ENCODE results near the gene PMFBP1. TPM values are rescaled to one million over a fixed set of nuclear protein-coding genes. Genes with fewer than 3 reads are reported as not detected.
A peak's percentile ranks its signal among the peaks of the same experiment; 100 is the strongest.

The PMFBP1 gene
- total RNA-seq, 2 donors from 2014 or later, result 2.1 to 3.9 TPM

GRCh38 chr16:72129976-72130656 is 41.8 kb downstream of the PMFBP1 start:
- no peaks in the 10 kb centered on the region for H3K9me3 Mint-ChIP-seq
- no peaks in the 10 kb centered on the region for H3K4me1 Mint-ChIP-seq
- H3K36me3 Mint-ChIP-seq (ENCODE audit: low read depth), result no peaks in the 10 kb centered on the region
- H3K27ac Mint-ChIP-seq, result no peak overlapping the region
- H3K4me3 Mint-ChIP-seq, result no peak overlapping the region
- no peak for ATAC-seq (replicated peaks)
- H3K27me3 Mint-ChIP-seq, result no peaks in the 10 kb centered on the region

- ATAC-seq (replicated peaks), result no peak
- H3K9me3 Mint-ChIP-seq, result no peaks in the 10 kb centered on the region
- H3K4me1 Mint-ChIP-seq, result no peaks in the 10 kb centered on the region
- no peak overlapping the region for H3K4me3 Mint-ChIP-seq
- no peak overlapping the region for H3K27ac Mint-ChIP-seq
- no peaks in the 10 kb centered on the region for H3K27me3 Mint-ChIP-seq
- H3K36me3 Mint-ChIP-seq (ENCODE audit: low read depth), result no peaks in the 10 kb centered on the region
Measured at GRCh38 chr16:72128701-72129100, 43.3 kb downstream of the PMFBP1 start.

- Mint-ChIP-seq H3K9me3 (no peaks in the 10 kb centered on the region), H3K4me1 (no peaks in the 10 kb centered on the region), H3K4me3 (no peak overlapping the region), H3K27ac (no peak overlapping the region), H3K27me3 (no peaks in the 10 kb centered on the region), H3K36me3 (ENCODE audit: low read depth) (no peaks in the 10 kb centered on the region)
- no peak for ATAC-seq (replicated peaks)
Measured at GRCh38 chr16:72126429-72126765, 45.6 kb downstream of the PMFBP1 start.

- H3K4me3 Mint-ChIP-seq, result no peak overlapping the region
- no peak for ATAC-seq (replicated peaks)
- no peaks in the 10 kb centered on the region for H3K4me1 Mint-ChIP-seq
- no peak overlapping the region for H3K27ac Mint-ChIP-seq
- H3K9me3 Mint-ChIP-seq, result no peaks in the 10 kb centered on the region
- no peaks in the 10 kb centered on the region for H3K36me3 Mint-ChIP-seq (ENCODE audit: low read depth)
- H3K27me3 Mint-ChIP-seq, result no peaks in the 10 kb centered on the region
Measured at GRCh38 chr16:72125635-72126428, 46.1 kb downstream of the PMFBP1 start.

- no peaks in the 10 kb centered on the region for H3K27me3 Mint-ChIP-seq
- ATAC-seq (replicated peaks), result peak; percentile 69
- H3K4me3 Mint-ChIP-seq, result no peak overlapping the region
- H3K27ac Mint-ChIP-seq, result peak overlapping the region; percentile 72
- no peaks in the 10 kb centered on the region for H3K4me1 Mint-ChIP-seq
- no peaks in the 10 kb centered on the region for H3K36me3 Mint-ChIP-seq (ENCODE audit: low read depth)
- H3K9me3 Mint-ChIP-seq, result no peaks in the 10 kb centered on the region
Measured at GRCh38 chr16:72124761-72125634, 47.0 kb downstream of the PMFBP1 start.

- no peaks in the 10 kb centered on the region for H3K9me3 Mint-ChIP-seq
- no peaks in the 10 kb centered on the region for H3K27me3 Mint-ChIP-seq
- ATAC-seq (replicated peaks), result no peak
- H3K36me3 Mint-ChIP-seq (ENCODE audit: low read depth), result no peaks in the 10 kb centered on the region
- no peaks in the 10 kb centered on the region for H3K4me1 Mint-ChIP-seq
- no peak overlapping the region for H3K4me3 Mint-ChIP-seq
- no peak overlapping the region for H3K27ac Mint-ChIP-seq
Measured at GRCh38 chr16:72124148-72124547, 47.8 kb downstream of the PMFBP1 start.

- Mint-ChIP-seq H3K9me3 (no peaks in the 10 kb centered on the region), H3K4me3 (no peak overlapping the region), H3K27ac (no peak overlapping the region), H3K36me3 (ENCODE audit: low read depth) (no peaks in the 10 kb centered on the region), H3K27me3 (no peaks in the 10 kb centered on the region), H3K4me1 (no peaks in the 10 kb centered on the region)
- no peak for ATAC-seq (replicated peaks)
Measured at GRCh38 chr16:72123426-72123825, 48.5 kb downstream of the PMFBP1 start.

GRCh38 chr16:72122916-72123315 is 49.0 kb downstream of the PMFBP1 start:
- H3K4me3 Mint-ChIP-seq, result no peak overlapping the region
- H3K9me3 Mint-ChIP-seq, result no peaks in the 10 kb centered on the region
- no peaks in the 10 kb centered on the region for H3K4me1 Mint-ChIP-seq
- no peak for ATAC-seq (replicated peaks)
- no peaks in the 10 kb centered on the region for H3K36me3 Mint-ChIP-seq (ENCODE audit: low read depth)
- H3K27ac Mint-ChIP-seq, result no peak overlapping the region
- H3K27me3 Mint-ChIP-seq, result no peaks in the 10 kb centered on the region

GRCh38 chr16:72122308-72122707 is 49.6 kb downstream of the PMFBP1 start:
- no peak for ATAC-seq (replicated peaks)
- H3K36me3 Mint-ChIP-seq (ENCODE audit: low read depth), result no peaks in the 10 kb centered on the region
- no peak overlapping the region for H3K4me3 Mint-ChIP-seq
- no peaks in the 10 kb centered on the region for H3K9me3 Mint-ChIP-seq
- H3K27ac Mint-ChIP-seq, result no peak overlapping the region
- no peaks in the 10 kb centered on the region for H3K4me1 Mint-ChIP-seq
- H3K27me3 Mint-ChIP-seq, result no peaks in the 10 kb centered on the region

GRCh38 chr16:72120026-72120425 is 51.9 kb downstream of the PMFBP1 start:
- H3K27me3 Mint-ChIP-seq, result no peaks in the 10 kb centered on the region
- H3K36me3 Mint-ChIP-seq (ENCODE audit: low read depth), result no peaks in the 10 kb centered on the region
- no peaks in the 10 kb centered on the region for H3K4me1 Mint-ChIP-seq
- H3K4me3 Mint-ChIP-seq, result no peak overlapping the region
- H3K9me3 Mint-ChIP-seq, result no peaks in the 10 kb centered on the region
- no peak overlapping the region for H3K27ac Mint-ChIP-seq
- ATAC-seq (replicated peaks), result no peak

- Mint-ChIP-seq H3K4me1 (no peaks in the 10 kb centered on the region), H3K4me3 (no peak overlapping the region), H3K36me3 (ENCODE audit: low read depth) (peaks cover 49% of the 10 kb centered on the region), H3K27ac (no peak overlapping the region), H3K9me3 (no peaks in the 10 kb centered on the region), H3K27me3 (no peaks in the 10 kb centered on the region)
- ATAC-seq (replicated peaks), result no peak
Measured at GRCh38 chr16:72113616-72113945, 58.4 kb downstream of the PMFBP1 start.

GRCh38 chr16:72112906-72113615 is 58.9 kb downstream of the PMFBP1 start:
- H3K36me3 Mint-ChIP-seq (ENCODE audit: low read depth), result peaks cover 54% of the 10 kb centered on the region
- no peak for ATAC-seq (replicated peaks)
- no peak overlapping the region for H3K27ac Mint-ChIP-seq
- H3K27me3 Mint-ChIP-seq, result no peaks in the 10 kb centered on the region
- no peak overlapping the region for H3K4me3 Mint-ChIP-seq
- H3K9me3 Mint-ChIP-seq, result no peaks in the 10 kb centered on the region
- no peaks in the 10 kb centered on the region for H3K4me1 Mint-ChIP-seq

- Mint-ChIP-seq H3K4me3 (no peak overlapping the region), H3K9me3 (no peaks in the 10 kb centered on the region), H3K36me3 (ENCODE audit: low read depth) (peaks cover 61% of the 10 kb centered on the region), H3K27ac (no peak overlapping the region), H3K27me3 (no peaks in the 10 kb centered on the region), H3K4me1 (peaks cover 3% of the 10 kb centered on the region)
- ATAC-seq (replicated peaks), result no peak
Measured at GRCh38 chr16:72112452-72112792, 59.5 kb downstream of the PMFBP1 start.

- ATAC-seq (replicated peaks), result no peak
- Mint-ChIP-seq H3K4me1 (peaks cover 4% of the 10 kb centered on the region), H3K27me3 (no peaks in the 10 kb centered on the region), H3K36me3 (ENCODE audit: low read depth) (peaks cover 66% of the 10 kb centered on the region), H3K27ac (no peak overlapping the region), H3K4me3 (no peak overlapping the region), H3K9me3 (no peaks in the 10 kb centered on the region)
Measured at GRCh38 chr16:72111657-72112451, 60.1 kb downstream of the PMFBP1 start.

All from activated T-helper 17 cell treated with anti-CD3 and anti-CD28 coated beads, Interleukin-2, amount 50 U/mL, for 72 hours (primary cell).